Adrenal gland (tissue), 5 donors: Measurements from ENCODE around the gene STARD9.

Experiments used
- CTCF ChIP-seq, 6 experiments: fragments of 450-650 bp in 4 of 6; fragments of 200-600 bp in 2 of 6; sonication (generic) in 1 of 6; IDR thresholded peaks; 1 replicate in 5 of 6; 2 replicates in 1 of 6; pipeline versions ENCODE4 v1.5.1 to v1.8.0; 2016 to 2021; ENCODE audit warnings: antibody characterized with exemption in 6 of 6, mild to moderate bottlenecking in 2 of 6, moderate library complexity in 1 of 6
- POLR2A ChIP-seq, 2 donors: fragments of 450-650 bp; IDR thresholded peaks; one replicate each; pipeline ENCODE4 v1.6.1; 2017; ENCODE audit warnings: antibody characterized with exemption in 2 of 2, mild to moderate bottlenecking in 2 of 2, moderate library complexity in 1 of 2
- donor health status: DM: no; HTN: no; CAD: no.

- no peak for TF ChIP-seq CTCF (IDR thresholded peaks at IDR 0.05)
- TF ChIP-seq POLR2A (IDR thresholded peaks at IDR 0.05), result no peak
Observed at GRCh38 chr15:42759093-42759492, 183.7 kb downstream of the STARD9 start.
